ENCODE data around the gene SUB1. TPM values are rescaled to one million over a fixed set of nuclear protein-coding genes. Genes with fewer than 3 reads are reported as not detected.

Gene SUB1
- total and polyA plus RNA-seq, 2 donors (not counting 3 experiments of a cell fraction or from before 2014, with no cell fraction given), result 60.1 to 252 TPM

DNA sequence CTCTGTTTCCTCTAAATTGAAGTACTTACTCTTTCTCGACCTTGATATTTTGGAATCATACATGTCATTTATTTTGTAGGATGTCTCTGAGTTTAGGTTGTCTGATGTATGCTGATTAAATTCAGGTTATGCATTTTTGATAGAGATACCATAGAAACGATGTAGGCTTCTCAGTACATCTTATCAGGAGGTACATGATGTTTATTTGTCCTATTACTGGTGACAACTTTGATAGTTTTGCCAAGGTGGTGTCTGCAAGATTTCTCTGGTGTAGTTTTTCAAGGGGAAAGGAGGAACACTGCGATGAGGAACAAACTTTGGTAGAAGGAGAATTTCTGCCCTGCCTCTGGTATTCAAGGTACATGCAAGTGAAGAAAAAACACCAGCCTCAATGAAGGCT is 29.9 kb downstream of the SUB1 start:
- intact Hi-C loops (cut with micrococcal nuclease), result no loop called here
- Histone ChIP-seq H3K27me3 (ENCODE audit: control insufficient read depth in 2 of 2, insufficient read depth in 2 of 2, low read length in 2 of 2) (peaks cover 0 to 4% of the 10 kb centered on the region in 2 experiments), H3K9me1 (replicated peaks; ENCODE audit: control insufficient read depth, extremely low read depth, insufficient read depth, low read length) (no peaks in the 10 kb centered on the region), H3K36me3 (ENCODE audit: control insufficient read depth in 2 of 2, extremely low read depth in 1 of 2, insufficient read depth in 2 of 2, low read length in 2 of 2) (no peaks in the 10 kb centered on the region), H3K9ac (replicated peaks; ENCODE audit: extremely low read depth, insufficient read depth, low read length) (no peak overlapping the region), H3K9me3 (replicated peaks; ENCODE audit: control insufficient read depth, insufficient read depth, low read length) (no peaks in the 10 kb centered on the region), H3K4me3 (replicated peaks in 1 of 3; ENCODE audit: insufficient read depth in 1 of 3, low read depth in 1 of 3, low read length in 3 of 3) (no peak overlapping the region), H3K4me2 (ENCODE audit: insufficient read depth, low read length) (no peak overlapping the region), H3K27ac (ENCODE audit: insufficient read depth, low read depth, low read length) (no peak overlapping the region), H4K20me1 (replicated peaks; ENCODE audit: control insufficient read depth, extremely low read depth, insufficient read depth, low read length) (no peaks in the 10 kb centered on the region), H3K4me1 (ENCODE audit: control insufficient read depth, extremely low read depth, insufficient read depth, low read length) (peaks cover 7% of the 10 kb centered on the region), H2AFZ (ENCODE audit: low read depth, low read length) (no peak overlapping the region), H3K79me2 (ENCODE audit: control insufficient read depth, insufficient read depth, low read length) (no peaks in the 10 kb centered on the region)
- FAIRE-seq (no peak), DNase-seq (ENCODE audit: low read depth, low spot score) (no peak)
- ChIA-PET CTCF (interaction anchor here (6.6 kb wide), 1 partner anchor 126 kb away, joined by 140 read pairs; no protein-coding TSS in a partner anchor), POLR2A (no interaction called here)
- TF ChIP-seq POLR2A (IDR thresholded peaks at IDR 0.05; ENCODE audit: low read depth, low read length), result no peak
- TF ChIP-seq, protein P1, sequence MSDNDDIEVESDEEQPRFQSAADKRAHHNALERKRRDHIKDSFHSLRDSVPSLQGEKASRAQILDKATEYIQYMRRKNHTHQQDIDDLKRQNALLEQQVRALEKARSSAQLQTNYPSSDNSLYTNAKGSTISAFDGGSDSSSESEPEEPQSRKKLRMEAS (IDR thresholded peaks at IDR 0.05; ENCODE audit: insufficient read depth, insufficient read length), result no peak
- no peak for TF ChIP-seq MYC (IDR thresholded peaks at IDR 0.05; ENCODE audit: low read depth, low read length)
- TF ChIP-seq EZH2 (IDR thresholded peaks at IDR 0.05; ENCODE audit: borderline replicate concordance, low read depth, low read length, severe bottlenecking), result no peak
- no peak for TF ChIP-seq JUN (IDR thresholded peaks at IDR 0.05; ENCODE audit: borderline replicate concordance, insufficient read depth, insufficient read length, low read depth)
- TF ChIP-seq, protein P2, sequence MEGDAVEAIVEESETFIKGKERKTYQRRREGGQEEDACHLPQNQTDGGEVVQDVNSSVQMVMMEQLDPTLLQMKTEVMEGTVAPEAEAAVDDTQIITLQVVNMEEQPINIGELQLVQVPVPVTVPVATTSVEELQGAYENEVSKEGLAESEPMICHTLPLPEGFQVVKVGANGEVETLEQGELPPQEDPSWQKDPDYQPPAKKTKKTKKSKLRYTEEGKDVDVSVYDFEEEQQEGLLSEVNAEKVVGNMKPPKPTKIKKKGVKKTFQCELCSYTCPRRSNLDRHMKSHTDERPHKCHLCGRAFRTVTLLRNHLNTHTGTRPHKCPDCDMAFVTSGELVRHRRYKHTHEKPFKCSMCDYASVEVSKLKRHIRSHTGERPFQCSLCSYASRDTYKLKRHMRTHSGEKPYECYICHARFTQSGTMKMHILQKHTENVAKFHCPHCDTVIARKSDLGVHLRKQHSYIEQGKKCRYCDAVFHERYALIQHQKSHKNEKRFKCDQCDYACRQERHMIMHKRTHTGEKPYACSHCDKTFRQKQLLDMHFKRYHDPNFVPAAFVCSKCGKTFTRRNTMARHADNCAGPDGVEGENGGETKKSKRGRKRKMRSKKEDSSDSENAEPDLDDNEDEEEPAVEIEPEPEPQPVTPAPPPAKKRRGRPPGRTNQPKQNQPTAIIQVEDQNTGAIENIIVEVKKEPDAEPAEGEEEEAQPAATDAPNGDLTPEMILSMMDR (IDR thresholded peaks at IDR 0.05; ENCODE audit: extremely low read depth in 1 of 2, insufficient read depth in 1 of 2, low read depth in 1 of 2, low read length in 2 of 2), result no peak
- TF ChIP-seq POLR2AphosphoS5 (IDR thresholded peaks at IDR 0.05; ENCODE audit: insufficient read depth, low read depth, low read length), result no peak
- TF ChIP-seq GATA2 (IDR thresholded peaks at IDR 0.05; ENCODE audit: insufficient read depth, insufficient read length, low read depth, low read length), result no peak
- TF ChIP-seq FOS (IDR thresholded peaks at IDR 0.05; ENCODE audit: borderline replicate concordance, insufficient read depth, low read length), result no peak
- no TSS peak for BruUV-seq (replicated peaks)
- dilution Hi-C loops (cut with MboI; ENCODE audit: extremely low pct_ligation_motif_present, low sequenced_read_pairs), result no loop called here
